GM18861 (cell line): ENCODE data around the gene SLC17A9.
"Not testable (repeated sequence)": the region's sequence is repeated elsewhere in the genome, so short reads cannot be mapped to it uniquely, and the experiment has no call there.

ENCODE experiments used
- ATAC-seq: cut with Tn5 transposase; IDR thresholded peaks from one replicate; pipeline ENCODE4 v1.9.1; 2021; ENCODE audit not compliant: unreplicated experiment

Gene SLC17A9

DNA sequence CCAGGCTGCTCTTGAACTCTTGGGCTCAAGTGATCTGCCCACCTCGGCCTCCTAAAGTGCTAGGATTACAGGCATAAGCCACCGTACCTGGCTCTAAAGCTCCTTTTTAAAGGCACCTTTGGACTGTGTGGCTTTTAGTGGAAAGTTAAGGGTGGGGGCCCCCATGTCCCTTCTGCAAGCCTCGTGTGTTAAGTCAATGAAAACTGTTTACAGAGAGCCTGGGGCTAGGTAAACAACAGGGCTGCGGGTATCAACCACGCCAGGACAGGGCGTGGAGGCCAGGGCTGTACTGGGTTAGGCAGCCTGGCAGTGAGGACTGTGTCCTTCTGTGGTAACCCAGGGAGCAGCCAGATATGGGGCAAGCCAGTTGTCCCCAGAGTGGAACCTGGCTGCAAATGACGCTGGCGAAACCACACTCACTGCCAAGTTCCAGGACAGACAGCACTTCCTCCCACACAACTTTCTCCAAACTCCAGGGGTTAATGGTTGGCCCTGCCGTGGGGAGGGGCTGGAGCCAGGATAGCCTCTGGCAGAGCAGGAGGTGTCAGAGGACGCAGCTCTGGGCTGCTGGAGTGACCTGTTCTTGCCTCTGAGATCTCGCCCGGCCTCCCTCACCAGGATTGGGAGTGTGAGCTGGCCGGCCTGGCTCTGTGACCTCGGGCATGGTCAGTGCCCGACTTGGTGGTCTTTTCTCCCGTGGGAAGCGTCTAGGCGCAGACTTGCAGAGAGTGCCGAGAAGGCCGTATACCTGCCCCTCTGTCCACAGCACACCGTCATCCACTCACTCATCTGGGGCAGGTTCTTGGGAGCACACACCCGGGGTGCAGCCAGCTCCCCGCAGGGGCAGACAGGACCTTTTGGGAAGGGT is 3.2 kb downstream of the SLC17A9 start:
- ATAC-seq, result no peak

DNA sequence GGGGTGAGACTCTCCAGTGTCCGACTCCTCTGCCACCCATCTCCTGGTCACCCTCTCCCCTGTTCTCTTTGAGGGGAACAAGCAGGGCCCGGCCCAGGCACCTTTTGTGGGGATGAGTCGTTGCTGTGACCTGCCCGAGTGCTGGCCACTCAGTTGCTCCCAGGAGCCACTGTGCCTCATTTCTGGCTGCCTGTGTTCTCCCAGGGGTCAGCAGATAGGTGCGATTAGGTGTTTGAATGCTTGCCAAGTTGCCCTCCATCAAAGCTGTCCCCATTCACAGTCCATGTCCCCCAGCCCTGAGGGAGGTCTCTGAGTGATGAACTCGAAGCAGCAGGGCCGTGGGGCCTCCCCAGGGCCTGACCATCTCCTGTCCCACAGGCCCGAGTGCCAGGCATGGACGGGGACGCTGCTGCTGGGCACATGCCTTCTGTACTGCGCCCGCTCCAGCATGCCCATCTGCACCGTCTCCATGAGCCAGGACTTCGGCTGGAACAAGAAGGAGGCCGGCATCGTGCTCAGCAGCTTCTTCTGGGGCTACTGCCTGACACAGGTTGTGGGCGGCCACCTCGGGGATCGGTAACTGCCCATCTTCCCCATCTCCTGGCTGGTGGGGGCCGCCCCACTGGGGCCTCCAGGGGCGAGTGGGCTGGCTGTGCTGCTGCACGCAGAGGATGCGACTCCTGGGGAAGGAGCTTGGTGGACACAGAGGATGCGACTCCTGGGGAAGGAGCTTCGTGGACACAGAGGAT is 4.1 kb downstream of the SLC17A9 start:
- no peak for ATAC-seq

DNA sequence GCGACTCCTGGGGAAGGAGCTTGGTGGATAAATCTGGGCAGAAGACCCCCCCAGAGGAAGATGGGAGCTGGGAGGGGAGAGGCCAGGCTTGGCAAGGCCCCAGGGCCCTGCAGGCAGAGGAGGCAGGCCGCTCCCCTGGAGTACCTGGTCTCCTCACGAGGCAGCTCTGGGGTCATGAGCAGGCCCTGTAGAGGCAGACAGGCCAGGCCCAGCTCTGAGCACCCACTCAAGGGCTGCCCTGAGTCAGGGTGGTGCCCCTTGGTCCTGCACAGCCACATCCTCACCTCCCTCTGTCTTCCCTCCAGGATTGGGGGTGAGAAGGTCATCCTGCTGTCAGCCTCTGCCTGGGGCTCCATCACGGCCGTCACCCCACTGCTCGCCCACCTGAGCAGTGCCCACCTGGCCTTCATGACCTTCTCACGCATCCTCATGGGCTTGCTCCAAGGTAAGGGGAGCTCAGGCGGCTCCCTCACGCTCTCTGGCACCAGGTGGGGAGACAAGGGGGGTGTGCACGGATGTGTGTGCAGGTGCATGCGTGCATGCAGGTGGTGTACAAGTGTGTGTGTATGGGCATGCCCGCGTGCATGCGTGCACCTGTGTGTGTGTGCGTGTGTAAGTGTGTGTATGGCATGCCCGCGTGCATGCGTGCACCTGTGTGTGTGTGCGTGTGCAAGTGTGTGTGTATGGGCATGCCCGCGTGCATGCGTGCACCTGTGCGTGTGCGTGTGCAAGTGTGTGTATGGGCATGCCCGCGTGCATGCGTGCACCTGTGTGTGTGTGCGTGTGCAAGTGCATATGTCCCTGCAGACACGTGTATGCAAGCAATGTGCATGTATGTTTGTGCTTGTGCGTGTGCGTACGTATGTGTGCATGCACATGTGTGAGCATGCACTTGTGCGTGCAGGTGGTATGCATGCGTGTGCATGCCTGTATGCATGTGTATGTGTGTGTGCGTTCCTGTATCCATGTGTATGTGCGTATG is 4.9 kb downstream of the SLC17A9 start:
- ATAC-seq, result no peak

DNA sequence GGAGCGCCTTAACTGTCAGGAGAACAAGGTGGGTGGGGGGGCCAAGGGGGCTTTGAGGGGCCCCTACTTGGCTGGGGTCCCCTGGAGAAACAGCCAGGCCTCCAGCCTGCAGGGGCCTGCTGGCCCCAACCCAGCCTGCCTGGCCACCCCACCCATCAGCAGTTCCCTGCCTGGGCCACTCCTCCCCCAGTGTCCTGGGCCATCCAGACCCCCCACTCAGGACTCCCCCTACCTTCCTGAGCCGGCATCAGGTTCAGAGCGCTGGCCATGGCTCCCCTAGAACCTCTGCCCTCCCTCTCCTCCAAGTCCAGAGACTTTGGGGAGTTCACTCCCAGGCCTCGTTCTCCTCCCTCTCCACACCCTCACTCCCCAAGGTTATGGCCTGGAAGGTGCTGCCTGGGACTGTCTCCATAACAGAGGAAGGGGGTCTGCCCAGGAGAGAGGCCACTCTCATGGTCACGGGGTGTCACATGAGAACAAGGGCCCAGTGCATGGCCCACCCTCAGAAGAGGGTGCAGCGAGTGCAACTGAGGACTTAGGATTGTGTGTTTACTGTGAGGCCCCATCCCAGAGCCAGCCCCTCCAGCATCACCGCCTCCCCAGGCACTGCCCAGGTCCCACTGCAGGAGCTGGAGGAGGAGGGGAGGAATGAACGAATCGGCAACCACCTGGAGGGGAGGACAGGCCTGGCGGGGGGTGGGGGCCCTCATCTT is 6.0 kb downstream of the SLC17A9 start:
- no peak for ATAC-seq

DNA sequence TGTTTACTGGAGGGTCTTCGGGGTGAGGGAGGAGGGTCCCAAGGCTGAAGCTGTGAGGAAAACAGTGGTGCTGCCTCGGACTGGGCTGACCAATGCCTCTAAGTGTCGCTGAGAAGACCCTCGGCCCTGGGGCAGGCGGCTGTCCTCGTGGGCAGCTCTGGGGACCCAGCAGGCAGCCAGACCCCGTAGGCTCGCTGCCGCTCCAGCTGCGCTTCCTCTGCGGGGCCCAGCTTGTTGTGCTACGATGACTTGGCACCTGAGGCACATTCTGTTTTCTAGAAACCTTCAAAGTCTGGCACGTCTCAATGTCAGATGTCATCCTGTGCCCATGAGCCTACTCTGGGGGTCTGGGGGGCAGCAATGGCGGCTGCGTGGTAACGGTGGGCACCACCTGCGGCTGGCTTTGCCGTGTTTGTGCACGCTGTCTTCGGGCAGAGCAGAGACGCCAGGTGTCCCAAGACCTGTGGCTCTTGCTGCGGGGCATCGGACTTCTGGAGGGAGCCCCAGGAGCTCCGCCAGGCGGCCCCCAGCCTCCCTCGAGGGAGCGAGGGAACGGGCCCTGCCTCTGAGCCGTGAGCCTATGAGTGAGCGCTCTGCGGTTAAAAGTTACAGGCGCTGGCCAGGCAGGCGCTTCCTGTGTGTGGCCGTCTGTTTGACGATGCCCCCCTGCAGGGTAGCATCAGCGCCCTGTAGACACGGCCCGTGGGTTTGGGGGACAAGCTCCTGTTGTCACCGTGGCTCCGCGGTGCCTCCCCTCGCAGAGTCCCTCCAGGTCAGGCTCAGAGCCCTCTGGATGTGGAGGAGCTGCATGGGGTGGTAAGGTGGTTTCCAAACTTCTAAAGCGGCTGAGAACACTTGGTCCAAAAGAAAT is 6.8 kb downstream of the SLC17A9 start:
- no peak for ATAC-seq

DNA sequence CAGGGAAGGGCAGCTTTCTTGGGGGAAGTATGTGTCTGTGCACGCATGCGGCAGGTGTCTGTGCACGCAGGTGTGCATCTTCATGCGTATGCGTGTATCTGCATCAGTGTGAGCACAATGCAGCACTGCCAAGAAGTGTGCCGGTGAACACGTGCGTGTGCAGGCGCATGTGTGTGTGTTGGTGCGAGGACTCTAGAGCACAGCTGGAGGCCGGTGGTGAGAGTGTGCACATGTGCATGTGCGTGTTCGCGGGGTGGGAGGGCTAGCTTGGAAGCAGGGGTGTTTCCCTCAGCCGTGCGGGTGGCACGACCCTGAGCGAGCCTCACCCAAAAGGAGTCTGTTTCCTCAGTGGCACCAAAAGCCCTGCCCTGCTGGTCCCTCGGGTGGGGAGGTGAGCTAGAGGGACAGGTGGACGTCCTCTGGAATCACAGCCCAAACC is 7.5 kb downstream of the SLC17A9 start:
- no peak for ATAC-seq

DNA sequence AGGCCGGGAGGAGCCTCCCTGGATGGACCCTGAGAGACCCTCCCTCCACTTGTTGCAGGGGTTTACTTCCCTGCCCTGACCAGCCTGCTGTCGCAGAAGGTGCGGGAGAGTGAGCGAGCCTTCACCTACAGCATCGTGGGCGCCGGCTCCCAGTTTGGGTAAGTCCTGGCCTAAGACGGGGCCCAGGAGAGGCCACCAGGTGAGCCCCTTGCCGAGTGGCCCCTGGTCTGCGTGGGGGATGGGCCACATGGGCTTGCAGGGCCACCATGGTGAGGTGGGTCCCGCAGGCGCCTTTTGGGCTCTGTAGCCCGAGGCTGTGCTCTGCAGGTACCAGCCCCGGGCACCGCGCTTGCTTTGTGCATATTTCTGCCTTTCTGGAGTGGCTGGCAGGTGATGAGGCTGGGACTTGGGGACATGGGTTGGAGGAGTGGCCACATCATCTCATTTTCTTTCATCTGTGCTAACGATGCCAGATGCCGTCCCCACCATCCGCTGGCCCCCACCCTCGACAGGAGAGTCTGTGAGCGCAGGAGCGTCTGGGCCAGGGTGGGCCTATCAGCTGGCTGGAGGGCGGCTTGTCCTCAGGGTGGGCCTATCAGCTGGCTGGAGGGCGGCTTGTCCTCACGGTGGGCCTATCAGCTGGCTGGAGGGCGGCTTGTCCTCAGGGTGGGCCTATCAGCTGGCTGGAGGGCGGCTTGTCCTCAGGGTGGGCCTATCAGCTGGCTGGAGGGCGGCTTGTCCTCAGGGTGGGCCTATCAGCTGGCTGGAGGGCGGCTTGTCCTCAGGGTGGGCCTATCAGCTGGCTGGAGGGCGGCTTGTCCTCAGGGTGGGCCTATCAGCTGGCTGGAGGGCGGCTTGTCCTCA is 8.2 kb downstream of the SLC17A9 start:
- ATAC-seq, result not testable (repeated sequence)

DNA sequence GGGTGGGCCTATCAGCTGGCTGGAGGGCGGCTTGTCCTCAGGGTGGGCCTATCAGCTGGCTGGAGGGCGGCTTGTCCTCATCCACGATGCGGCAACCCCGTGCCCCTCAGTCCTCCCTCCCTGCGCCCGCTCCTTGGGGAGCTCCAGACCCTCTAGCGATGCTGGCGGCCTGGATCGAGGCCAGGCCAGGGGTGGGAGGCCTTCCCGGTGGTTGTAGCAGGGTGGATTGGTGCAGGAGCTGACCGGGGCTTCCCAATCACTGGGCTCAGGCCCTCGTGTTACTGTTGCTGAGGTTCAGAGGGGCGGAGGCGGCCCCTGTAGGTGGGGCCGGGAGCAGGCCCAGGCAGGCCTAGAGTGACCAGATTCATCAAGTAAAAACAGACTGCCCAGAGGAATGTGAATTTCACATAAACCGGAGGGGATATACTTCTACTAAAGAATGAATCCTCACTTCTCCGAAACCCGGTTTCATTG is 8.8 kb downstream of the SLC17A9 start:
- no peak for ATAC-seq

DNA sequence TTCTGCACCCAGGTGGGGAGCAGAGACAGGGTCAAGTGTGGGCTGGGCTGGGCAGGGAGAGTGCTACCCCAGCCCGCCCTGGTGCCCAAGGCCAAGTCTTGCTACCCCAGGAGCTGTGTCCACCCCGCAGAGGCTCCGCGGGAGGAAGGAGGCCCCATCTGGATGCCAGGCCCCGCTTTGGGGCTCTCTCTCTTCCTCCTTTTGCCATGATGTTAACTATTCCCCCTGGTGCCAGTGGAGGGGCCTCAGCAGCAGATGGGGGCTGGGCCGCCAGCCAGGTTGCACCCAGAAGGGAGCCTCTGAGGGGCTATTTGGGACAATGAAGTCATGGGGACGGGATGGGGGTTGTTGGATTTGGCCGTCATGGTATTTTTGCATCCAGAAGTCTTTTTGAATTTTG is 9.3 kb downstream of the SLC17A9 start:
- ATAC-seq, result no peak

DNA sequence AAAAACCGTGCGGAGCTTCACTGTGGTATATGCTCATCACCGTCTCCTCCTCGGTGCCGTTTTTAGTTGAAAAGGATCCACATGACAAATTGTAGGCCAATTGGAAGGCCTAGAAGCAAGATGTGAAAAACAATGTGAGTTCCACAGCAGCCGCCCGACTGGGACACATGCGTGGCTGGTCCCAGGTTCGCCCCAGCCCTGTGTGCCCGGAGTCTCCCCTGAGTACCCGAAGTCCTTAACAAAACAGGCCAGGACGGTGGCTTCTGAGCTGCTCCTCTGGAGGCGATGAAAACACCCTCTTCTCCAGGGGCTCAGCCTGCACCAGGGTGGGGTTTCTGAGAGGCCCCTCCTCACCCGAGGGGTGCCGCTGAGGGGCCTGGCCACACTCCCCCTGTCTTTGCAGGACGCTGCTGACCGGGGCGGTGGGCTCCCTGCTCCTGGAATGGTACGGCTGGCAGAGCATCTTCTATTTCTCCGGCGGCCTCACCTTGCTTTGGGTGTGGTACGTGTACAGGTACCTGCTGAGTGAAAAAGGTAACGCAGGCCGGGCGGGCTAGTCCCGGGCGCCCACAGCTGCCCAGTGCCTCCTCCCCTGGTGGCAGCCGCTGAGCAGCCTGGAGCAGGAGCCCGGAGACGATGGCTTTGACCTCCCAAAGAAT is 9.8 kb downstream of the SLC17A9 start:
- ATAC-seq, result no peak

DNA sequence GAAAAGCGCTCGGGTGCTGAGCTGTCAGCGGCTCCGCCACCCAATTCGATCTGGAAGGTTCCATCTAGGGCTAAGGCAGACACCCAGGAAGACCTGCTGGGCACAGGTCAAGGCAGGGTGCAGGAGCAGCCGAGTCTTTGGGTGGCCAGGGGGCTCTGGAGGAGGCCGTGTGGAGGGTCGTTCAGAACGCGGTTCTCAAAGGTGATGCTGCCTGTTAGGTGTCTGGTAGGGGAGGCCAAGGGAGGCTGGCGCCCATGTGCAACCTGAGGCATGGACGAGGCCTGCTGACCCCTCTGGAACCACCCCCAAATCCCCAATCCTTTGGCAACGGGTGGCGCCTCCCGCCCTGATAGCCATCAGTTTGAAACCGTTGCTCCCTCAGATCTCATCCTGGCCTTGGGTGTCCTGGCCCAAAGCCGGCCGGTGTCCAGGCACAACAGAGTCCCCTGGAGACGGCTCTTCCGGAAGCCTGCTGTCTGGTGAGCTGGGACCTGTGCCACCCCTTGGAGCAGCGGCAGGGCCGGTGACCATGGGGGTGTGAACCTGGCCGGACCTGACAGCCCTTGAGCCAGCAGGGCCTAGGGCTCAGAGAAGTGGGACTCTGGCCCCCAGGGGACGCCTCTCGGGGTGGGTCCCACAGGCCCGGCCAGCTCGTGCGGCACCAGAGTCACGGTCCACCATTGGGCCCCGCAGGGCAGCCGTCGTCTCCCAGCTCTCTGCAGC is 10.5 kb downstream of the SLC17A9 start:
- ATAC-seq, result no peak

DNA sequence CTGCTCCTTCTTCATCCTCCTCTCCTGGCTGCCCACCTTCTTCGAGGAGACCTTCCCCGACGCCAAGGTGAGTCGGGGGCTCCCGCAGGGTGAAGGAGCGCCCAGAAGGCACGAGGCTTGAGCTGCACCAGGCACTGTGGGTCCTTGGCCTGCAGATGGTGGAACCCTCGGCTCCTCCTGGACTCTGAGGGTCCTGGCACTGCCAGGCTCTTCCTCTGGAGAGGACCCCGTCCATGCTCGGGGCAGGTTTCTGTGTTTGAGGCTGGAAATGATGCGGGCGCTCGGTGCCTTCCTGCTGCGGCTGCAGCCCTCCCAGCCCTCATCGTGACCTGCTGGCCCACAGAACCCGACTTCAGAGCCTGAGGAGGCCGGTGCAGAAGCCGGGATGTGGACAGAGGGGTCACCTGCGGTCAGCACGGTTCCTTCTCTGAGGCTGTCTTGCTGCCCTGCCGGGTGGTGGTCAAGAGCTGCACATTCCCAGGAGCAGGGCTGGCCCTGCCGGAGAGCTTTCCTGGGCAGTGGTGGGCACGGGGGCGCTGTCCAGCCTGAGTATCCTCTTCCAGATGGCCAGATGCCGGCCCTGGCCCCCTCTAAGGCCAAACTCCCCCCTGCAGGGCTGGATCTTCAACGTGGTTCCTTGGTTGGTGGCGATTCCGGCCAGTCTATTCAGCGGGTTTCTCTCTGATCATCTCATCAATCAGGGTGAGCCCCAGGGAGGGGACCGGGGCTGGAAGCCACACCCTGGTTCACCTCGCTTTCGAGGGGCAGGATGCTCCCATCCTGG is 11.3 kb downstream of the SLC17A9 start:
- no peak for ATAC-seq

DNA sequence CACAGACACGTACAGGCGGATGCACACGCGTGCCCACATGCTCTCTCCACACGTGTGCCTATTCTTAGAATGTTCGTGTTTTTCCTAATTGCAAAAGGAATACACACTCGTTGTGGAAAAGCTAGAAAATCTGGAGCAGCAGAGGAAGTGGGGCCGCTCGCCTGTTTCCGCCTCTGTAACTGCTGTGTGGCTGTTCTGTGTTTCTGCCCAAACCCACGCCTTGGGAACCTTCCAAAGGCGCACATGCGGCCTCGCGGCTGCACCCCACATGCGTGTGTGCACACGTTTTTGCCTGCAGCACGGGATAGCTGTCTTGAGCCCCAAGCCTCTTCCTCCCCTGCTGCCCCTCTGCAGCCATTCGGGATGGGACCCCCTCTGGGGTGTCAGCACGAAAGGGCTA is 12.2 kb downstream of the SLC17A9 start:
- no peak for ATAC-seq

DNA sequence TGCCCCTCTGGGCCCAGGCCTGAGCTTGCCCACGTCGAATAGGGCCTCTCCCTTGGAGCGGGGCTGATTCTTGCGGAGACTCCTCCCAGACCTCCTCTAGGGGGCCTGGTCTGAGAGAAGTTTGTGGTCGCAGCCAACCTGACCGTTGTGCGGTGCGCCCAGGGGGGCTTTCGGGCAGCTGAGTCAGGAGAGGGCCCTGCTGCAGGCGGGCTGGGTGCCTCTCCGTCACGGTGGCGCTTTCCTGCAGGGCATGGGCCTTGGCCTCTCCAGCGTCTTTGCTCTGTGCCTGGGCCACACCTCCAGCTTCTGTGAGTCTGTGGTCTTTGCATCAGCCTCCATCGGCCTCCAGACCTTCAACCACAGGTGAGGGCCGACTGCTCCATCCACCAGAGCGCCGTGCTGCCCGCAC is 12.9 kb downstream of the SLC17A9 start:
- no peak for ATAC-seq

DNA sequence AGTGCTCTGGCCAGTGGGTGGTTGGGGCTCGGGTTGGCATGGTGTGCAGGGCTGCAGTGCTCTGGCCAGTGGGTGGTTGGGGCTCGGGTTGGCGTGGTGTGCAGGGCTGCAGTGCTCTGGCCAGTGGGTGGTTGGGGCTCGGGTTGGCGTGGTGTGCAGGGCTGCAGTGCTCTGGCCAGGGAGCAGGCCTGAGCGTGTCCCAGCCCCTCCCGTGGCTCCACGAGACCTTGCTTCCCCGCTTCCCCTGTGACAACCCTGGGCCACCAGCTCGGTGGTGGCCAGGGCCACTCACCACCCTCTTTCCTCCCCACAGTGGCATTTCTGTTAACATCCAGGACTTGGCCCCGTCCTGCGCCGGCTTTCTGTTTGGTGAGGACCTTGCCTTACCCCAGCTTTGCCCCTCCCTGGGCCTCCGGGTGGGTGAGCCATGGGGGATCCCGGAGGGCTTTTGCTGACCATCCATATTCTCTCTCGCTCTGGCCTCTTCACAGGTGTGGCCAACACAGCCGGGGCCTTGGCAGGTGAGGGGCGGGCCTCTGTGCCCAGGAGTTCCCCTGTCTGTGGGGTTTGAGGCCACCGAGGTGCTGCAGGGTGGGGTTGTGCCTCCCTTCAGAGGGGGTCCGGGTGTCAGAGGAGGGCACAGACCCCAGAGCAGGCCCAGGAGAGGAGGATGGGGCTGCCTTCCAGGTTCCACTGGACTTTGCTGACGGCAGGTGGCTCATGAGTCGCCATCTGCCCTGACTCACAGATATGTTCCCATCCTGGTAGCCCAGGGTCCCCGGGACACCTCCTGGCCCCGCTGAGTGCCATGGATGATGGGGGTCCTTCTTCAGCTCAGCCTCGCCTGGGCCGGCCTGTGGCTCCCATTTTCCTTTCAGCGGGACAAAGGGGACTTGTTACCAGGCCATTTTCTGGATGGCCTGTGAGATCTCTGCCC is 14.0 kb downstream of the SLC17A9 start:
- ATAC-seq, result no peak
